Hematopoietic multipotent progenitor cell treated with erythropoietin and hydrocortisone succinate and interleukin-3 and kit ligand, for 17 days (in vitro differentiated cells): ENCODE data around the gene ZBTB34.

ENCODE experiments used
- DNase-seq: peaks from one replicate; pipeline ENCODE4 v3.0.0-alpha.2; 2015; ENCODE audit warnings: low spot score

The ZBTB34 gene

DNA sequence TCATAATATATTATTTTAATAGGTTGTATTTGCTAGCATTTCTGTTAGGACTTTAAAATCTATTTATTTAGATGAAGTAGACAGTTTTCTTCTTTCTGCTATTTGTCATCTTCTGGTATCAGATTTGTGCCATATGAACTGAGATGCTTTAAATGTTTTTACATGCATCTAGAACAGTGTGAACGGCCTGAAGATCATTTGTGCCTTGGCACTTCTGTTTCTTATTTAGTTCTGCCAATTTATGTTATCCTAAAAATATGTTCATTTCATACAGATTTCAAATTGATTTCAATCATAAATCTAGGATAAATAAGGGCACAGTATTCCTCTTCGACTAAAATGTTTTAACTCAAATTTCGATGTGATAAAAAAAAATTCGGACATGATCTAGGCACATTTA is 16.1 kb downstream of the ZBTB34 start:
- DNase-seq = no peak

DNA sequence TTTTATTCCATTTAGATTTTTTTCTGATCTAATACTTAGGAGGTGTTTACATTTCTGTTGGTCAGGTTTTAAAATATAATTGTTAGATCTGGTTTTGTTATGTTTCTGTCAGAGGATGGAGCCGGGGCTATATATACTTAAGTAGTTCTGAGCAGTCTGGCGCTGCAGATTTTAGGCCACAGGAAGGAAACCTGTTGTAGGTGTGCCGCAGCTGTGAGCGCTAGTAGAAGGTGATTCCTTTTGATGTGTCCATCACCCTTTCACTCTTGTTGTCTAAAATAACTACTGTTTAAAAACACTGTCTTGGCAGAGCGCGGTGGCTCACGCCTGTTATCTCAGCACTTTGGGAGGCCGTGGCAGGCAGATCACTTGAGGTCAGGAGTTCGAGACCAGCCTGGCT is 17.0 kb downstream of the ZBTB34 start:
- no peak for DNase-seq

DNA sequence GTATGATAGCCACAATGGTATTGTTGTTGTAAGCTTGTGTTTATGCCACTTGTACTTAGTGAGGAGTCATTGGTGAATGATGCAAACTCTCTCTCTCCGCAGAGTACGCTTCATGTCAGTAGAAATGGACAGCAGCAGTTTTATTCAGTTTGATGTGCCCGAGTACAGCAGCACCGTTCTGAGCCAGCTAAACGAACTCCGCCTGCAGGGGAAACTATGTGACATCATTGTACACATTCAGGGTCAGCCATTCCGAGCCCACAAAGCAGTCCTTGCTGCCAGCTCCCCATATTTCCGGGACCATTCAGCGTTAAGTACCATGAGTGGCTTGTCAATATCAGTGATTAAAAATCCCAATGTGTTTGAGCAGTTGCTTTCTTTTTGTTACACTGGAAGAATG is 18.8 kb downstream of the ZBTB34 start:
- no peak for DNase-seq

DNA sequence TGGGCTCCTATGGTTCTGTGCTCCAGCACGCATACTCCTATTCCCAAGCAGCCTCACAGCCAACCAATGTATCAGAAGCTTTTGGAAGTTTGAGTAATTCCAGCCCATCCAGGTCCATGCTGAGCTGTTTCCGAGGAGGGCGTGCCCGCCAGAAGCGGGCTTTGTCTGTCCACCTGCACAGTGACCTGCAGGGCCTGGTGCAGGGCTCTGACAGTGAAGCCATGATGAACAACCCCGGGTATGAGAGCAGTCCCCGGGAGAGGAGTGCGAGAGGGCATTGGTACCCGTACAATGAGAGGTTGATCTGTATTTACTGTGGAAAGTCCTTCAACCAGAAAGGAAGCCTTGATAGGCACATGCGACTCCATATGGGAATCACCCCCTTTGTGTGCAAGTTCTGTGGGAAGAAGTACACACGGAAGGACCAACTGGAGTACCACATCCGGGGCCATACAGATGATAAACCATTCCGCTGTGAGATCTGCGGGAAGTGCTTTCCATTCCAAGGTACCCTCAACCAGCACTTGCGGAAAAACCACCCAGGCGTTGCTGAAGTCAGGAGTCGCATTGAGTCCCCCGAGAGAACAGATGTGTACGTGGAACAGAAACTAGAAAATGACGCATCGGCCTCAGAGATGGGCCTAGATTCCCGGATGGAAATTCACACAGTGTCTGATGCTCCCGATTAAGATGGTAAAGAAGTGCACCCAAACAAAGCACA is 19.9 kb downstream of the ZBTB34 start:
- DNase-seq = no peak

DNA sequence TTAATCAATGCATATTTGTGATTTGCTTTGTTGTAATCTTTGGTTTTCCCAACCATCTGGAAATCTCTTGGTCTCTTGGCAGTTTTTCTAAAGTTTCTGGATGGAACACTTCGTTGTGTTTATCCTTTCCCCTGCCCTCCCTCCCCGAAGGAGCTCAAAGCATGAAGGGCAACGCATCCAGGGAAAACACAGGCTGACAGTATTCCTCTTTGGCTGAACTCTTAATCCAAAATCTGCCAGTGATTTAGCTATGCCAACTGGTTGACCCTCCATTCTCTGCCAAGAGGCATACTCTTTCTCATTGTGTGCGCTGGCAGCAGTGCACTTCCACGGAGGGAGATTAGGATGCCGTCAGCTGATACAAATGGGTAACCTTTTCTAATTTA is 20.5 kb downstream of the ZBTB34 start:
- no peak for DNase-seq

DNA sequence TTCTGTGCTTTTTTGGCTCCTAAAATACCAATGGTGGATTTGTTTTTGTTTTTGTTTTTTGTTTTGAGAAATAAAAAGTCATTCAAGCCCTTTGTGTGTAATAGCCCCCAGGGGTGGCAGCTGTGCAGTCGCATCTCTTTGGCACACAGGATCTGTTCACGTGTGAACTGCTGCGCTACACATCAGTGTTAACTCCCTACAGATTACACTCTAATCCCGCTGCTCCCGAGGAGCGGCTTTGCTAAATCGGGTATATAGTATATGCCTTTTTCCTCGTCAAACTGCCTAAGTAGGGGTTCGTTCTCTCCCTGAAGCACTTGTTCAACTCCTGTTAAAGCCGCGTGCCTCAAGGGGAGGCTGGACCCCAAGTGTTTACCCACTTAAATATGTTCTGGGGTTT is 22.3 kb downstream of the ZBTB34 start:
- no peak for DNase-seq

DNA sequence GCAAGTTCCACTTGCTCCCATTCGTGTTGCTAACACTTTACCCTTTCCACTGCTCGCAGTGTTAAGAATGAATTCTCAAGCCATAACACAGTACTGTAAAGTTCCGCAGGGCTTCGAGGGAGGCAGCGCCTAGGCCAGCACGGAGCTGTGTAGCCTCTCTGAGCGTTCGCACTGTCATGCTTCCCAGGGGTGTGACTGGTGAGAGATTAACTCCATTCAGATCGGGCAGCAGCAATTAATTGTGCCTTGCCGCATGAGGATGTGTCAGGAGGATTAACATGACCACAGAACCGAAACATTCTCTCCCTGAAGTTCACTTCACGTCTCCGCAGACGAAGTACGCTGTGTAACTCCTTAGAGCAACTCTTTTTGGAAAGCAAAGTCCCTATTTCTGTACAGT is 23.2 kb downstream of the ZBTB34 start:
- DNase-seq = no peak

DNA sequence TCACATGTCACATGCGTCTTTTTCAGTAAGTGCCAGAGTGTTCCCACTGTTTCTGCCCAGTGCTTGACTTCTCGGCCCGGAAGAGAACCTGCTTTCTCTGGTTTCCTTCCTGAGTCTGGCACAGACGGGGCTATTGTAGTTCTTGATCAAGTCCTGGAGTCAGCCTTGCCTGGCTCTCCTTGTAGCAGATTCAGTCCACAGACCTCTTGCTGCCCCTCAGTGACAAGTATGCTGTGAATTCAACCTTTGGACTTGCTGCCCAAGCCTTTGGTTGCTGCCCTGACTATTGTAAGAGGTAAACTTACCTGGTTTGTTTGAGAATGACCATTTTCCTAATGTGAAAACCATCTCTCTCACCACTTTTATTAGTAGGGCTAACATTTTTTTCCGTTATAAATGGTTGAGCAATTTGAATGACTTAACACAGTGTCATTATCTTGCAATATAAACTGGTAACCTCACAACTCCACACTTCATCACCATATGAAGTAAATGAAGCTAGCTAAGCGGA is 24.7 kb downstream of the ZBTB34 start:
- no peak for DNase-seq

DNA sequence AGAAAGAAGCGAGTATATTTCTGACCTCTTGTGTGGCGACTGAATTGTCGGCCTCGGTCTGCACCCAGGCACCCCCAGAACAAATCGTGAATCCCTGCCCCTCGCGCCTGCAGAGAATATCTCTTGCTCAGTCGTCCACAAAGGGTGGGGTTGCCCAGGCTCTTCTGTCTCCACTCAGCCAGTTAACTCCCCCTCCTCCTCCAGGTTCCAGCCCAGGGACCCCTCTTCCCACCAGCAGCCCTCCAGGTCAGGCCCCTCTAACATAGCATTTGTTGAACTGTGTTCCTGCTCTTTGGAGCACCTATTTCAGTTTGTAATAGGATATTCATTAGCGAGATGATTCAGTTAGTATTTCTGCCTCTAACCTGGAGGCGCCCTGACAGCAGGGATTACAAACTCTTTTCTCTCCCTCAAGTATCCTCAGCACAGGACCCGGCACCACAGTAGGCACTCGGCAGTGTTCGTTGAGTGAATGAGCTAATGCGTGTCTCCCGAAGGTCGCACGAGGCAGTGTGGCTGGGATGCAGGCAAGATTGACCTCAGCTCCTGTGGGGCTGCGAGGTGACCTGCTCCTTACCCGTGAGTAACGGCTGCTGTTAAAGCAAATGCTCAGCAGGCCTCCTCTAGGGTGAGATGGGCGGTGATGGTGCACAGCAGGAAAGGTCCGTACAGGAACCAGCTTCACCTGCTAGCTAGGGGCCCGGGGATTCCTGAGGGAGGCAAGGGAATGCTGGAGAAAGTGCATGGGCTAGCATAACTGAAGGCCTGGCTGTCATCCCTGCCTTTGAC is 25.8 kb downstream of the ZBTB34 start:
- no peak for DNase-seq

DNA sequence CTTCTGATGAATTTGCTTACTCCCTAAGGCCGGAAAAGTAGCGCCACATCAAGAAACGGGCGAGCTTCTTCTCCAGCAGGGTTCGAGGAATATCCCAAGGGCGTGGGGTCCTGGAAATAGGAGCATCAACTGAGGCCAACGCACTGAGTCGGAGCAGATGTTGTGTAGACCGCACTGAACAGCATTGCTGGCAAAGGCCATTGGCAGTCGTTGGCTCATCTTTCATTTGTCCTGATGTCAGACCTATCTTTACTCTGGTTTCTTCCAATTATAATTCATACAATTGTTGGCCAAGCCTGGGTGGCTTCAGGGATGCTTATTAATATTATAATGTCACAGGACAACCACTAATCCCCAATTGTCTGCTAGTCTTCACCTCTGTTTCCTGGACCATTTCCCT is 26.5 kb downstream of the ZBTB34 start:
- DNase-seq = no peak

DNA sequence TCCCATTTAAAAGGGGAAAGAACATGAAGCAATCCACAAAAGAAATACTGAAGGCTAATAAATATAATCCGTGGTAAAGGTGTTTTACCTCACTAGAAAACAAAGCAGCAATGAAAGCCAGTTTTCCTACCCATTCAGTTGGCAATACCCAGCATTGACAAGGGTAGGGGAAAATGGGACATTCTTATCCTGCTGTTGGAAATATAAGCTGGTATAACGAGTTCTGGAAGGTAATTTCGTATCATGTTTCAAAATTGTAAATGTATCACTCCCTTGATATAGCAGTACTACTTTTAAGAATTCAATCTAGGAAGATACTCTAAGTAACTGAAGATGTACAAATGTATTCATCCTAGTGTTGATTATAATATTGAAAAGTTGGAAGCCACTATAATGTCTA is 31.2 kb downstream of the ZBTB34 start:
- no peak for DNase-seq

DNA sequence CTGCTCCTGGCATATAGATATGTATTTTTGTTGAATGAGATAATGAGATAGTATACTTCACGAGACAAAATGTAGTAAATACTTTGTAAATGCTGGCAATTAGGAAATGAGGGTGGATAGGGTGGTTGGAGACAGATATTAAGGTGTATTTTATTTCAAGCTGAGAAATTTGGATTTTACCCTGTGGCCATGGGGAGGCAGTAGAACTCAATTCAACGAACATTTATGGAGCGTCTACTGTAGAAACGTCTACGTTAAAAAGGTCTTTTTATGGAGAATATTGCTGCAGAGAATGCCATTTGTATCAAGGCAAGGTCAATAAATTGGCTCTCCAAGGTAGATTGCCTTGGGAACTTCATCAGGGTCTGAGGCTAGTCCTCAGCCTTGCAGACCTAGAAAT is 32.6 kb downstream of the ZBTB34 start:
- DNase-seq = no peak

DNA sequence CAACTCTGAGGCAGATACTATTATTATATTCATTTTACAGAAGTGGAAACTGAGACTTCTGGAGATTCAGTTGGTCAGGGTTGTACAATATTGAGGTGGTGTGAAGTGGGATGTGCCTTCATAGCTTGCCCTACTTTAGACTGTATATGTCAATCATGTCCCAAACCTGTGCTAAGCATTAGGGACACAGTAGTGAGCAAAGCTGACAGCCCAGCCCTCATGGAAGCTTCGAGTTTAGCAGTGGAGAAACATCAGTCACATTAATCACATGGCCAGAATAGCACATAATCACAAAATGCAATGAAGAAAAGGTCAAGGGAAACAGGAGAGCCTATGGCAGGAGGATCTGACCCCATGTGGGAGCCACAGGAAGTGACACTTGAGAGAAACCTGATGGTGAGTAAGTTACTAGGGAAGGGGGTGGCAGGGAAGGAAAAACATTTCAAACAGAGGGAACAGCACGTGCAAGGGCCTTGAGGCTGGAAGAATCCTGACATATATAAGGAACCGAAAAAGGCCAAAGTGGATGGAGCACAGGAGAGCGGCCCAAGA is 33.7 kb downstream of the ZBTB34 start:
- DNase-seq = no peak

DNA sequence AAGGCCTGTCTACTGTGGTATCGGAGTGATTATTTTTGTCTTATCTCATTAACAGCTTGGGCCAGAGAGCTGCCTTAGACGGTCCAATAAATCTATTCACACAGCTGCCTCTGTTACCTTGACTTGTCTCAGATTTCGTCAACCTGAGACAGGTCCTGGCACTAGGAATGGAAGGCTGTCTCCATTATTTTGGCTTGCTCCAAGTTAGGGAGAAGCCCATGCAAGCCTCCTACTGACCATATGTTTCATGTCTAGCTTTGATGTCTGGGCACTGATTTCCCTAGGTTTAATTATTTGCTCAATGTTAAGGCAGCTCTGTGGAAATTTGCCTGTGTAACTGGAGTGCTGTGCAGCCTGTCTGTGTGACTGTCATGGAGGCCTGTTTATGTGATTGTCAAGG is 41.8 kb downstream of the ZBTB34 start:
- DNase-seq = no peak

DNA sequence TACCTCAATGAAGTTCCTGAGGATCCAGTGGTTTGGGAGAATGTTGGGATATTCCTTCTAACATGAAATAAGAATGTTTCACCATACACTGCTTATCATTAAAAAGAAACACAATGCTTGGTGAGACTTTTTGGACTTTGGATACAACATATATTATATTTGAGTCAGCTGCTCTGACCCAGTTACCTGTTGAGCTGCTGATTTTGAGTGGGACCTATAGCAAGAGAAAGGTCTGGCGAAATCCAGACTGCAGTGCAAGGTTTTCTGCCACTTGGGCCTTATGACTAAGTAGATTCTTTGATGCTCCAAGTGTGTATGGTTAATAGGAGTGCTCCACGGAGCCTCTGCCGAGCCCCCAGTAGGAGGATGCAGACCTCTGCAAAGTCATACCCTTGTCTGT is 44.1 kb downstream of the ZBTB34 start:
- DNase-seq = no peak

DNA sequence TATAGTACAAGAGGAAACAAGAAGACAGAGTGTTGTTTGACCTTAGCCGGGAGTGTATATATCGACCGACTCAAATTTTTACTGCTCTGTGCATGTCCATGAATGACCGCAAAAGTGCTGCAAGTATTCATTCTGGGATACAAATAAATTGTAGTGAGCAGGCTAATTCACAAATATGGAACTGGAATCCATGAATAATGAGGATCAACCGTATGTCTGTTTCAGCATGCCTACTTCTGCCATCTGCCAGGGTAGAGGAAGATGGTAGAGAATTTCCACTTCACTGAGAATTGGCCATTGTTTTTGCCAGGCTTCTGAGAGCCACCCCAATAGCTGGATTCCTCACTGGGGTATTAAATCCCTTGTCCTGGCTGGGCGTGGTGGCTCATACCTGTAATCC is 45.7 kb downstream of the ZBTB34 start:
- no peak for DNase-seq

DNA sequence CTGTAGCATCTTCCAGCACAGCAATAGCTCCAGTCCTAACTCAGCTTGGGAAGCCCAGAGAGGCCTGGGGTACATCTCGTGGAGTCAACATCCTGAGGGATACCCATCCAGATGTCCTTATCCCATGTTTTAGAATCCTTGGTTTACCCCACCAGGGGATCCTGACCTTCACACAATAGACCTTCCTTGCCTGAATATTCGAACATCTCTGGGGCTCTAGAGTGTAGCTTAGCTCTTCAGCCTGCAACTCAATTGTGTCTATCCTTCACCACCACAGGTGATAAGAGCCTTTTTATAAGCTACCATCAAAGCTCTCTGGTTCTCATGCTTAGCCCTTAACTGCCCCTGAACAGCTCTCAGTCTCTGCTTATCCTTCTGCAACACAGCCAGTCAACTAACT is 46.6 kb downstream of the ZBTB34 start:
- DNase-seq = no peak

DNA sequence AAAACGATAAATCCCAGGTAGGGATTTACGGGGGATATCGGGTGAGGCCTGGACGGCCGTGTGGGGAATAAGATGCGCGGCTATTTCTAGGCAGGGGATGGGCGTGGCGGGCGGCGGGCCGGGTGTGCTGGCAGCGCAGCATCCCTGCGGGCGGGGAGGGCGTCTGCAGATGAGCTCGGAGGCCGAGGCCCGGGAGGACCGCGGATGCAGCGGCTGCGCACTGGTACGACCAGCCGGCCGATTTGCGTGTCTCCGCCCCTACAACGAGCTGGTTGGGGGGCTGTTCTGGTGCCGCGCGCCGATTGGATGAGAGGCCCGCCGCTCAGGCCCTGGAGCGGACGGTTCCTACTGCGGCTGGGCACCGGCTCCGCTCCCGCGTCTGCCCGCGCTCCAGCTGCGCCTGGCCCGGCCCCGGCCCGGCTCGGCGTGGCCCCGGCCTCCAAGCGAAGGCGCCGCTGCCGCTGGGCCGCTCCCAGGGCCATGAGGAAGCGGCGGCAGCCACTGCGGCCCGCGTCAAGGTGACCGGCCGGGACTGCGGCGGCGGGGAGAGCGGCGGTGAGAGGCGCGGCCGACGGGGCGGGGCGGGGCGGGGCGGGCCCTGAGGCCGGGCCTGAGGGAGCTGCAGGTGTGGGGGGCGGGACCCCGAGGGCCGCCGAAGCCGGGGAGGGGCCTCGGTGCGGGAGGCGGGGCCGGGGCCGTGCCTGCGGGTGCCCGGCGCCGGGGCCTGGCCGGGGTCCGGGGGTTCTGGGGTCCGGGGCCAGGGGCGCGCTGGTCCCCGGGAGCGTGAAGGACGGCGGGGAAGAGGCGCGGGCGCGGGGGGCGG is 54.2 kb downstream of the ZBTB34 start, which contains the start of gene RALGPS1:
RALGPS1 (plus strand) TSS at position 325 of the 823 bp plus-strand sequence. CDS start 47,508 bp downstream, outside the sequence.
- DNase-seq = peak; percentile 65

DNA sequence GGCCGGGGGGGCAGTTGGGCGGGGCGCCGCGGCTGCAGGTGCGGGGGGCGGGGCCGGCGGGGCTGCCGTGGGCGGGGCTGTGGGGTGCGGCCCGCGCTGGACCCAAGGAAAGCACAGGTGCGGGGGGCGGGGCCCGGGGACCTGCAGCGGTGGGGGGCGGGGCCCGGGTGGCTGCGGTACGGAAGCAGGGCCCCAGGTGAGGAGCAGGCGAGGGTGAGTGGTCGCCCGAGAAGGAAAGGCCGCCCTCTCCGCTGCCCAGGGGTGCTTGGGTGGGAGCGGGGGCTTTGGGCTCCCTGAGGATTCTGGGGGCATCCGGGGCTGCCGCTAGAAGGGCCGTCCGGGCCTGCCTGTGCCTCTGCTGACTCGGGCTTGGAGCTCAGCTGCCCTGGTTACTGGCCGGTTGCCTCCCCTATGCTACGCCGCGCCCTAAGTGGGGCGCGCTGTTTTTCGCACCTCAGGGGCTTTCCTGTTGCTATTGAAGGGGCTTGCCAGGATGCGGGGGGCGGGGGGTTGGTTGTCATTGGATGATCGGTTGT is 54.9 kb downstream of the ZBTB34 start:
- DNase-seq = peak; percentile 6

DNA sequence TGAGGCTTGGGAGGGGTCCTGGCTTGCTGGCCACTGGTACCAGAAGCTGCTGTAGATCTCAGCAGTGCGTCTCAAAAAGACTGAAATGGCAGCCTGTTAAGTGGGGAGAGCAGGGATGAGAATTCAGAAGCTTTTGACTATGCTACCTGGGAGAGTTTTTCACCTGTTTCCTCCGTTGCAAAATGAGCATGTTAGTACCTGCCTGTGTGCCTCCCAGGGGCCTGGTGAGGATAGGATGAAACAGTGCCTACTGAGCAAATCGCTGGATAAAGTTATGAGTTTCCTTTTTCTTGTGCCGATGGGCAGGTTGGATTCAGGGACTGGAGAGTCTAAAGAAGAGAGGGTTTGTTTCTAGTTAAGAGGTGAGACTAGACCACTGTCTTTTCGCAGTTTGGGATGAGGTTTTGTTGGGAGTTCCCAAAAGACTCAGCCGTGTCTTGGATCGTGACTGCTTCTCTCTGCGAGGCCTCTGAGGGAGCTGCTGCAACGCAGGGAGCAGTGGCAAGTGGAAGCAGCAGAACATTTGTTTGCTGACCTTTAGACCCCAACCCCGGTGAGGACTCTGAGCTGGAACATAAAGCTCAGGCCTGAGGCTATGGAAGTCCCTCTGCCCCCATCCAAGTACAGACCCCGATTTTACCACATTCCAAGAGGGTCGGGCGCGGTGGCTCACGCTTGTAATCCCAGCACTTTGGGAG is 55.6 kb downstream of the ZBTB34 start:
- DNase-seq = no peak

DNA sequence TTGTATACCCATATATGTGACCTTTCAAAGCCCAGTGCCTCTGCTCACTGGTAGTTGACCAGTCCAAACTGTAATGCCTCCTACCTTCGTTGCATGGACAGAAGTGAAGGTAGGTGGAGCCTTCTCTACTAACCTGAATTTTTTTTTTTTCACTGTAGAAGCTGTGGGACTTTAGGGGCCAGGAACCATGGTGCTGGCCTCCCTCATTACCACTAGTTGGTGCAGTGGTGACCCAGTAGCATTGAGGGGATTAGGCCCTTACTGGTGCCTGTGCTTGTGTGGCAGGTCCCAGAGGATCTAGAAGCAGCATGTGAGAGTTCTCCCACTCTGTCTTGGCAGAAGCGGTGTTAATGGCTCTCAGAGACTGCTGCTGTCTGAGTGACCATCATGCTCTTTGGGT is 56.5 kb downstream of the ZBTB34 start:
- no peak for DNase-seq
